ENCODE data around the gene TRIP12. TPM values are rescaled to one million over a fixed set of nuclear protein-coding genes. Genes with fewer than 3 reads are reported as not detected.

TRIP12 gene
- total and polyA plus RNA-seq, 2 of the 8 experiments (the other 6 are each of a cell fraction or from before 2014, with no cell fraction given), result 23.1 to 174 TPM

GRCh38 chr2:229752970-229753729 lies 168.7 kb downstream of the TRIP12 start (continued):
- TF ChIP-seq CHD7 (IDR thresholded peaks at IDR 0.05; ENCODE audit: insufficient replicate concordance, low read length), result no peak
- no peak for TF ChIP-seq EZH2 (IDR thresholded peaks at IDR 0.05; ENCODE audit: low read depth, low read length, severe bottlenecking)
- TF ChIP-seq YY1 (IDR thresholded peaks at IDR 0.05; ENCODE audit: low read depth, low read length), result no peak
